ENCODE measurements around the gene MACROH2A2.
"Not testable (repeated sequence)": the region's sequence is repeated elsewhere in the genome, so short reads cannot be mapped to it uniquely, and the experiment has no call there.

MACROH2A2 gene

GRCh38 chr10:70158113-70158512, 105.5 kb downstream of the MACROH2A2 start:
- no peak for DNase-seq (ENCODE audit: low read depth in 2 of 2)

- DNase-seq (ENCODE audit: low read depth in 2 of 2): not testable (repeated sequence)
Measured at GRCh38 chr10:70159366-70159765, 106.7 kb downstream of the MACROH2A2 start.

GRCh38 chr10:70160798-70161197, 108.2 kb downstream of the MACROH2A2 start:
- no peak for DNase-seq (ENCODE audit: low read depth in 2 of 2)

Measured in stimulated activated CD8-positive, alpha-beta memory T cell treated with anti-CD3 and anti-CD28 coated beads, Interleukin-15, amount 100 ng/mL, for 4 hours (primary cell).